CD14-positive monocyte (primary cell): Measurements from ENCODE around the gene CCDC150. TPM values are rescaled to one million over a fixed set of nuclear protein-coding genes. Genes with fewer than 3 reads are reported as not detected.

Experiments
- DNase-seq, 3 donors: peaks; one replicate each; pipeline ENCODE4 v3.0.0-alpha.2; 2011 to 2022
- H2AFZ ChIP-seq: 2 replicates; pipeline ENCODE4 v1.6.0; 2012; ENCODE audit warnings: mild to moderate bottlenecking, low read depth, low read length, inconsistent platforms; ENCODE audit not compliant: insufficient read depth, poor library complexity, severe bottlenecking
- H3K27ac ChIP-seq, 2 donors: 1 replicate in 1 of 2; 2 replicates in 1 of 2; pipeline ENCODE4 v1.5.1; 2012 to 2013; ENCODE audit warnings: low read length in 2 of 2, control low read depth in 1 of 2, inconsistent platforms in 1 of 2, low read depth in 1 of 2, mild to moderate bottlenecking in 1 of 2
- H3K27me3 ChIP-seq, 2 donors: one replicate each; pipeline versions ENCODE4 v1.6.0 to v1.6.1; 2011 to 2013; ENCODE audit warnings: low read length in 2 of 2; ENCODE audit not compliant: control insufficient read depth in 2 of 2, insufficient read depth in 2 of 2
- H3K36me3 ChIP-seq, 2 donors: replicated peaks in 1 of 2; 1 replicate in 1 of 2; 2 replicates in 1 of 2; pipeline versions ENCODE4 v1.5.1 to v1.6.1; 2012 to 2013; ENCODE audit warnings: low read length in 2 of 2, control low read depth in 1 of 2, inconsistent platforms in 1 of 2, mild to moderate bottlenecking in 1 of 2; ENCODE audit not compliant: insufficient read depth in 2 of 2, control insufficient read depth in 1 of 2
- H3K4me1 ChIP-seq, 2 donors: 1 replicate in 1 of 2; 2 replicates in 1 of 2; pipeline versions ENCODE4 v1.5.1 to v1.6.1; 2012 to 2013; ENCODE audit warnings: low read length in 2 of 2, control low read depth in 1 of 2, inconsistent platforms in 1 of 2, mild to moderate bottlenecking in 1 of 2, moderate library complexity in 1 of 2; ENCODE audit not compliant: insufficient read depth in 2 of 2, control insufficient read depth in 1 of 2
- H3K4me2 ChIP-seq: replicated peaks from 2 replicates; pipeline ENCODE3; 2012; ENCODE audit warnings: low read length, moderate library complexity, mild to moderate bottlenecking; ENCODE audit not compliant: poor library complexity, severe bottlenecking; ENCODE audit errors: extremely low read depth
- H3K4me3 ChIP-seq, 3 experiments: fragments of 200-600 bp in 1 of 3; sonication (generic) in 1 of 3; replicated peaks in 1 of 3; 1 replicate in 2 of 3; 2 replicates in 1 of 3; pipeline ENCODE4 v1.5.1; 2011 to 2013; ENCODE audit warnings: low read length in 3 of 3, mild to moderate bottlenecking in 3 of 3, control low read depth in 2 of 3, low read depth in 2 of 3, inconsistent platforms in 1 of 3, moderate library complexity in 1 of 3
- H3K79me2 ChIP-seq: 2 replicates; pipeline ENCODE4 v1.6.0; 2012; ENCODE audit warnings: mild to moderate bottlenecking, control low read depth, inconsistent platforms, low read length, moderate library complexity; ENCODE audit not compliant: insufficient read depth
- H3K9ac ChIP-seq: 2 replicates; pipeline ENCODE4 v1.6.0; 2017; ENCODE audit warnings: low read length, mild to moderate bottlenecking; ENCODE audit not compliant: insufficient read depth, poor library complexity, severe bottlenecking
- H3K9me3 ChIP-seq, 2 donors: replicated peaks in 1 of 2; 1 replicate in 1 of 2; 2 replicates in 1 of 2; pipeline versions ENCODE4 v1.5.1 to v1.6.1; 2012 to 2013; ENCODE audit warnings: low read length in 2 of 2, control low read depth in 1 of 2; ENCODE audit not compliant: control insufficient read depth in 1 of 2, insufficient read depth in 1 of 2
- H4K20me1 ChIP-seq: 2 replicates; pipeline ENCODE4 v1.6.0; 2012; ENCODE audit warnings: mild to moderate bottlenecking, low read length, control low read depth, moderate library complexity; ENCODE audit not compliant: insufficient read depth
- H3K27ac Mint-ChIP-seq, 7 donors: one replicate each; pipeline ENCODE4 v1.8.0; 2020; ENCODE audit warnings: mild to moderate bottlenecking in 7 of 7, mixed read lengths in 7 of 7, moderate library complexity in 6 of 7, inconsistent platforms in 2 of 7
- H3K27me3 Mint-ChIP-seq, 3 donors: one replicate each; pipeline ENCODE4 v1.8.0; 2021 to 2022; ENCODE audit warnings: low read depth in 3 of 3, mild to moderate bottlenecking in 3 of 3, mixed read lengths in 3 of 3, moderate library complexity in 3 of 3, inconsistent platforms in 1 of 3
- H3K36me3 Mint-ChIP-seq, 2 donors: one replicate each; pipeline ENCODE4 v1.8.0; 2020; ENCODE audit warnings: mixed read lengths in 2 of 2, inconsistent platforms in 1 of 2, mild to moderate bottlenecking in 1 of 2
- H3K4me1 Mint-ChIP-seq: one replicate; pipeline ENCODE4 v1.8.0; 2020; ENCODE audit warnings: mild to moderate bottlenecking, mixed read lengths
- H3K4me3 Mint-ChIP-seq, 2 donors: one replicate each; pipeline ENCODE4 v1.8.0; 2020; ENCODE audit warnings: mild to moderate bottlenecking in 2 of 2, mixed read lengths in 2 of 2, moderate library complexity in 1 of 2
- H3K9me3 Mint-ChIP-seq, 7 donors: one replicate each; pipeline ENCODE4 v1.8.0; 2020 to 2022; ENCODE audit warnings: mixed read lengths in 7 of 7, mild to moderate bottlenecking in 6 of 7, moderate library complexity in 6 of 7, inconsistent platforms in 2 of 7
- WGBS: methylation state at CpG from one replicate; pipeline ENCODE4 v1.1.5; 2013; ENCODE audit warnings: missing lambda C conversion rate; ENCODE audit not compliant: insufficient coverage; 5-methylcytosine and 5-hydroxymethylcytosine counted together
- intact Hi-C, 2 donors: fragments of 100-400 bp; cut with micrococcal nuclease; formaldehyde crosslinking; loops; one replicate each; pipeline versions ENCODE4 v1.15.0 to v1.15.1; 2023
- polyA plus RNA-seq, 3 donors: library from polyadenylated mRNA; depleted of rRNA in 1 of 3; unstranded in 2 of 3; stranded (reverse) in 1 of 3; fragments of 300-500 nt in 2 of 3; fragments of >200 nt in 1 of 3; fragmentation: Illumina TruSeq in 2 of 3; gene quantifications; 1 replicate in 2 of 3; 2 replicates in 1 of 3; pipeline ENCODE4 v1.2.3, GENCODE V29; 2012 to 2021
- TF ChIP-seq, protein P1 (sequence below): fragments of 200-600 bp; IDR thresholded peaks from one replicate; pipeline ENCODE4 v1.8.0; 2022; ENCODE audit warnings: antibody characterized with exemption, mild to moderate bottlenecking

The CCDC150 gene
- polyA plus RNA-seq, 3 donors: 0.09 TPM; not detected in 2

- WGBS: no CpG with 5 or more reads among the region's 3 CpGs
- no peak overlapping the region for H3K4me2 ChIP-seq
Observed at GRCh38 chr2:196696423-196697079, 57.0 kb downstream of the CCDC150 start.

DNA sequence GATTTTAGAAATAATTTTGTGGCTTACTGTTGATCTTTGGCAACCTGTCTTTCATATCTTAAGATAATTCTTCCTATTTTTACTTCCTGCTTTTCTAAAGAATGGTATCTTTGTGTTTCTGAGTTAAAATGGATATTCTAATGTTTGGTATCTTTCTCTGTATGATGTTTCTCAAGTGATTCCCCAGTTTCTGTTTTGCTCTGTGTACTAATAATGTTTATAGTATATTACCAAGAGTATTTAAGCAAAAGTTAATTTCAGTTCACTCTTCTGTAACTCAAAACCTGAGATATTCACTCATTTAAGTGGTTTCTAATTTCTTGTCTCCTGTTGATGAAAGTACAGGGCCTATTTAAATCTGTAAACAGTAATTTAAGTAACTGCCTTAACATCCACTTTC lies 58.3 kb downstream of the CCDC150 start:
- H3K9ac ChIP-seq: no peak overlapping the region
- Mint-ChIP-seq H3K36me3 (peaks cover 2 to 3% of the 10 kb centered on the region in 2 donors), H3K4me3 (no peak overlapping the region), H3K27ac (peak overlapping the region in 1 of 7 donors; percentile 32), H3K4me1 (peaks cover 14% of the 10 kb centered on the region), H3K9me3 (peaks cover 0 to 3% (median 2%) of the 10 kb centered on the region in 7 donors), H3K27me3 (peaks cover 0 to 2% (median 0%) of the 10 kb centered on the region in 3 donors)
- H3K79me2 ChIP-seq: no peaks in the 10 kb centered on the region
- H3K27me3 ChIP-seq: no peaks in the 10 kb centered on the region
- H4K20me1 ChIP-seq: no peaks in the 10 kb centered on the region
- H3K4me2 ChIP-seq: no peak overlapping the region
- no peak for DNase-seq
- intact Hi-C loops: no loop called here
- H3K27ac ChIP-seq: peak overlapping the region in 1 of 2 donors; percentile 16
- no peaks in the 10 kb centered on the region for H3K9me3 ChIP-seq
- H3K4me1 ChIP-seq: peaks cover 0 to 6% of the 10 kb centered on the region in 2 donors
- peak overlapping the region; percentile 11 for H2AFZ ChIP-seq
- no peak overlapping the region for H3K4me3 ChIP-seq
- TF ChIP-seq, protein P1, sequence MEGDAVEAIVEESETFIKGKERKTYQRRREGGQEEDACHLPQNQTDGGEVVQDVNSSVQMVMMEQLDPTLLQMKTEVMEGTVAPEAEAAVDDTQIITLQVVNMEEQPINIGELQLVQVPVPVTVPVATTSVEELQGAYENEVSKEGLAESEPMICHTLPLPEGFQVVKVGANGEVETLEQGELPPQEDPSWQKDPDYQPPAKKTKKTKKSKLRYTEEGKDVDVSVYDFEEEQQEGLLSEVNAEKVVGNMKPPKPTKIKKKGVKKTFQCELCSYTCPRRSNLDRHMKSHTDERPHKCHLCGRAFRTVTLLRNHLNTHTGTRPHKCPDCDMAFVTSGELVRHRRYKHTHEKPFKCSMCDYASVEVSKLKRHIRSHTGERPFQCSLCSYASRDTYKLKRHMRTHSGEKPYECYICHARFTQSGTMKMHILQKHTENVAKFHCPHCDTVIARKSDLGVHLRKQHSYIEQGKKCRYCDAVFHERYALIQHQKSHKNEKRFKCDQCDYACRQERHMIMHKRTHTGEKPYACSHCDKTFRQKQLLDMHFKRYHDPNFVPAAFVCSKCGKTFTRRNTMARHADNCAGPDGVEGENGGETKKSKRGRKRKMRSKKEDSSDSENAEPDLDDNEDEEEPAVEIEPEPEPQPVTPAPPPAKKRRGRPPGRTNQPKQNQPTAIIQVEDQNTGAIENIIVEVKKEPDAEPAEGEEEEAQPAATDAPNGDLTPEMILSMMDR: no peak
- no peaks in the 10 kb centered on the region for H3K36me3 ChIP-seq

More at GRCh38 chr2:196696423-196697079, 57.0 kb downstream of the CCDC150 start:
- H3K27me3 ChIP-seq: no peaks in the 10 kb centered on the region
- H3K4me3 Mint-ChIP-seq: no peak overlapping the region
- peak overlapping the region; percentile 33 for H2AFZ ChIP-seq
- no peaks in the 10 kb centered on the region for H4K20me1 ChIP-seq
- TF ChIP-seq, protein P1: no peak
- peaks cover 0 to 6% of the 10 kb centered on the region in 2 donors for H3K4me1 ChIP-seq
- no peak overlapping the region for H3K9ac ChIP-seq
- no peaks in the 10 kb centered on the region for H3K9me3 ChIP-seq
- H3K27me3 Mint-ChIP-seq: peaks cover 0 to 2% (median 0%) of the 10 kb centered on the region in 3 donors
- peaks cover 0 to 8% (median 6%) of the 10 kb centered on the region in 7 donors for H3K9me3 Mint-ChIP-seq
- H3K79me2 ChIP-seq: no peaks in the 10 kb centered on the region
- peak overlapping the region in 2 of 7 donors; percentile 47 to 66 for H3K27ac Mint-ChIP-seq
- peaks cover 14% of the 10 kb centered on the region for H3K4me1 Mint-ChIP-seq
- no peak overlapping the region for H3K27ac ChIP-seq
- intact Hi-C loops: no loop called here
- DNase-seq: peak; percentile 14 to 27 (median 16)
- no peaks in the 10 kb centered on the region for H3K36me3 ChIP-seq
- H3K4me3 ChIP-seq: no peak overlapping the region
- peaks cover 2 to 8% of the 10 kb centered on the region in 2 donors for H3K36me3 Mint-ChIP-seq
